Middle frontal gyrus (tissue), 1 donor: ENCODE measurements around the gene ZCRB1.

Experiments used
- DNase-seq: peaks from one replicate; pipeline ENCODE4 v3.0.0-alpha.2; 2015; ENCODE audit warnings: low spot score; ENCODE audit errors: extremely low spot score

The ZCRB1 gene

GRCh38 chr12:42281278-42281677 is 44.6 kb downstream of the ZCRB1 start:
- no peak for DNase-seq

GRCh38 chr12:42278128-42278510 is 47.8 kb downstream of the ZCRB1 start:
- DNase-seq: no peak

GRCh38 chr12:42277396-42278127 is 48.3 kb downstream of the ZCRB1 start:
- no peak for DNase-seq

GRCh38 chr12:42275499-42275898 is 50.4 kb downstream of the ZCRB1 start:
- no peak for DNase-seq

GRCh38 chr12:42273706-42274105 is 52.2 kb downstream of the ZCRB1 start:
- no peak for DNase-seq

- no peak for DNase-seq
These were observed 55.3 kb downstream of the ZCRB1 start for GRCh38 chr12:42270596-42270995.

- DNase-seq: no peak
These were observed 58.3 kb downstream of the ZCRB1 start for GRCh38 chr12:42267413-42268190.

GRCh38 chr12:42266579-42267230 is 59.2 kb downstream of the ZCRB1 start:
- DNase-seq: no peak

- DNase-seq: no peak
These were observed 63.6 kb downstream of the ZCRB1 start for GRCh38 chr12:42262271-42262670.
